Activated T-helper 1 cell treated with anti-CD3 and anti-CD28 coated beads, Interleukin-12 subunit alpha, Interleukin-12 subunit beta, Interleukin-2, Interleukin-4 antibody, amounts not matched to agents 30 ng/mL and 10 ng/mL and 1 ng/mL, durations not matched to agents 14 hours and 24 hours and 36 hours (primary cell): ENCODE measurements around the gene ENTPD5. TPM values are rescaled to one million over a fixed set of nuclear protein-coding genes. Genes with fewer than 3 reads are reported as not detected.
"Not testable (repeated sequence)": the region's sequence is repeated elsewhere in the genome, so short reads cannot be mapped to it uniquely, and the experiment has no call there.

Source experiments
- DNase-seq: peaks from one replicate; pipeline ENCODE4 v3.0.0; 2021; ENCODE audit warnings: low spot score
- H3K27ac Mint-ChIP-seq: one replicate; pipeline ENCODE4 v1.8.0; 2021; ENCODE audit warnings: mild to moderate bottlenecking, mixed read lengths
- H3K27me3 Mint-ChIP-seq: one replicate; pipeline ENCODE4 v1.8.0; 2022; ENCODE audit warnings: mild to moderate bottlenecking, moderate library complexity, mixed read lengths; ENCODE audit not compliant: insufficient read depth
- H3K36me3 Mint-ChIP-seq: one replicate; pipeline ENCODE4 v1.8.0; 2021; ENCODE audit warnings: low read depth, mixed read lengths
- H3K4me1 Mint-ChIP-seq: one replicate; pipeline ENCODE4 v1.8.0; 2021; ENCODE audit warnings: low read depth, mixed read lengths
- H3K4me3 Mint-ChIP-seq: one replicate; pipeline ENCODE4 v1.8.0; 2021; ENCODE audit warnings: mild to moderate bottlenecking, moderate library complexity, mixed read lengths
- H3K9me3 Mint-ChIP-seq: one replicate; pipeline ENCODE4 v1.8.0; 2021; ENCODE audit warnings: mixed read lengths
- intact Hi-C: fragments of 100-400 bp; cut with micrococcal nuclease; formaldehyde crosslinking; loops from one replicate; pipeline ENCODE4 v1.15.1; 2024
- total RNA-seq: library from RNA; stranded (reverse); gene quantifications from 2 replicates; pipeline ENCODE4 v1.2.3, GENCODE V29; 2022

ENTPD5 gene
- total RNA-seq, 1 donor from 2014 or later = 10.7 TPM

- intact Hi-C loops = no loop called here
- Mint-ChIP-seq H3K36me3 (peaks cover 1% of the 10 kb centered on the region), H3K27me3 (no peaks in the 10 kb centered on the region), H3K4me3 (no peak overlapping the region), H3K9me3 (no peaks in the 10 kb centered on the region), H3K4me1 (no peaks in the 10 kb centered on the region), H3K27ac (no peak overlapping the region)
- no peak for DNase-seq
Measured at GRCh38 chr14:73997108-73997943, 21.8 kb downstream of the ENTPD5 start.

GRCh38 chr14:73996731-73997107, 22.4 kb downstream of the ENTPD5 start:
- no peak overlapping the region for H3K27ac Mint-ChIP-seq
- peaks cover 1% of the 10 kb centered on the region for H3K36me3 Mint-ChIP-seq
- no peaks in the 10 kb centered on the region for H3K9me3 Mint-ChIP-seq
- no peaks in the 10 kb centered on the region for H3K27me3 Mint-ChIP-seq
- no peak overlapping the region for H3K4me3 Mint-ChIP-seq
- intact Hi-C loops = no loop called here
- DNase-seq = no peak
- no peaks in the 10 kb centered on the region for H3K4me1 Mint-ChIP-seq

- Mint-ChIP-seq H3K36me3 (peaks cover 1% of the 10 kb centered on the region), H3K27me3 (no peaks in the 10 kb centered on the region), H3K9me3 (no peaks in the 10 kb centered on the region), H3K4me3 (no peak overlapping the region), H3K4me1 (no peaks in the 10 kb centered on the region), H3K27ac (no peak overlapping the region)
- DNase-seq = no peak
- intact Hi-C loops = no loop called here
Measured at GRCh38 chr14:73995977-73996378, 23.1 kb downstream of the ENTPD5 start.

- H3K27ac Mint-ChIP-seq, H3K27me3 Mint-ChIP-seq, H3K4me3 Mint-ChIP-seq, H3K9me3 Mint-ChIP-seq, DNase-seq, intact Hi-C loops, H3K4me1 Mint-ChIP-seq, H3K36me3 Mint-ChIP-seq: not testable (repeated sequence)
Measured at GRCh38 chr14:73994926-73995325, 24.2 kb downstream of the ENTPD5 start.

- Mint-ChIP-seq H3K9me3 (no peaks in the 10 kb centered on the region), H3K4me3 (no peak overlapping the region), H3K4me1 (no peaks in the 10 kb centered on the region), H3K27me3 (no peaks in the 10 kb centered on the region), H3K36me3 (peaks cover 5% of the 10 kb centered on the region), H3K27ac (no peak overlapping the region)
- DNase-seq = no peak
- intact Hi-C loops = no loop called here
Measured at GRCh38 chr14:73991092-73991491, 28.0 kb downstream of the ENTPD5 start.

GRCh38 chr14:73988656-73989055, 30.4 kb downstream of the ENTPD5 start:
- H3K27ac Mint-ChIP-seq, intact Hi-C loops, DNase-seq, H3K9me3 Mint-ChIP-seq, H3K27me3 Mint-ChIP-seq, H3K4me3 Mint-ChIP-seq, H3K4me1 Mint-ChIP-seq: not testable (repeated sequence)
- H3K36me3 Mint-ChIP-seq = peaks cover 15% of the 10 kb centered on the region

- Mint-ChIP-seq H3K9me3 (no peaks in the 10 kb centered on the region), H3K4me3 (no peak overlapping the region), H3K4me1 (no peaks in the 10 kb centered on the region), H3K36me3 (peaks cover 15% of the 10 kb centered on the region), H3K27me3 (no peaks in the 10 kb centered on the region), H3K27ac (no peak overlapping the region)
- intact Hi-C loops = no loop called here
- DNase-seq = no peak
Measured at GRCh38 chr14:73988065-73988464, 31.0 kb downstream of the ENTPD5 start.

- Mint-ChIP-seq H3K36me3 (peaks cover 4% of the 10 kb centered on the region), H3K4me3 (no peak overlapping the region), H3K4me1 (no peaks in the 10 kb centered on the region), H3K27me3 (no peaks in the 10 kb centered on the region), H3K9me3 (no peaks in the 10 kb centered on the region), H3K27ac (no peak overlapping the region)
- no peak for DNase-seq
- intact Hi-C loops = no loop called here
Measured at GRCh38 chr14:73977896-73978295, 41.2 kb downstream of the ENTPD5 start.

- DNase-seq = no peak
- Mint-ChIP-seq H3K27me3 (no peaks in the 10 kb centered on the region), H3K9me3 (no peaks in the 10 kb centered on the region), H3K4me1 (no peaks in the 10 kb centered on the region), H3K27ac (no peak overlapping the region), H3K36me3 (peaks cover 9% of the 10 kb centered on the region), H3K4me3 (no peak overlapping the region)
- intact Hi-C loops = no loop called here
Measured at GRCh38 chr14:73976125-73976524, 43.0 kb downstream of the ENTPD5 start.

- intact Hi-C loops = no loop called here
- H3K4me1 Mint-ChIP-seq = no peaks in the 10 kb centered on the region
- DNase-seq = no peak
- H3K27ac Mint-ChIP-seq = no peak overlapping the region
- peaks cover 9% of the 10 kb centered on the region for H3K36me3 Mint-ChIP-seq
- H3K9me3 Mint-ChIP-seq = no peaks in the 10 kb centered on the region
- no peaks in the 10 kb centered on the region for H3K27me3 Mint-ChIP-seq
- H3K4me3 Mint-ChIP-seq = no peak overlapping the region
Measured at GRCh38 chr14:73973497-73973896, 45.6 kb downstream of the ENTPD5 start.

- Mint-ChIP-seq H3K4me3 (no peak overlapping the region), H3K27me3 (no peaks in the 10 kb centered on the region), H3K9me3 (no peaks in the 10 kb centered on the region), H3K4me1 (no peaks in the 10 kb centered on the region), H3K36me3 (peaks cover 5% of the 10 kb centered on the region), H3K27ac (no peak overlapping the region)
- intact Hi-C loops = no loop called here
- DNase-seq = no peak
Measured at GRCh38 chr14:73968885-73969284, 50.2 kb downstream of the ENTPD5 start.

- Mint-ChIP-seq H3K9me3 (no peaks in the 10 kb centered on the region), H3K36me3 (peaks cover 17% of the 10 kb centered on the region), H3K4me1 (no peaks in the 10 kb centered on the region), H3K27ac (no peak overlapping the region), H3K27me3 (no peaks in the 10 kb centered on the region), H3K4me3 (no peak overlapping the region)
- intact Hi-C loops = no loop called here
- DNase-seq = no peak
Measured at GRCh38 chr14:73965216-73965615, 53.9 kb downstream of the ENTPD5 start.

GRCh38 chr14:73961192-73961591, 57.9 kb downstream of the ENTPD5 start:
- Mint-ChIP-seq H3K4me1 (no peaks in the 10 kb centered on the region), H3K36me3 (peaks cover 19% of the 10 kb centered on the region), H3K9me3 (no peaks in the 10 kb centered on the region), H3K4me3 (no peak overlapping the region), H3K27ac (no peak overlapping the region), H3K27me3 (no peaks in the 10 kb centered on the region)
- intact Hi-C loops = no loop called here
- no peak for DNase-seq

- no peak for DNase-seq
- no peaks in the 10 kb centered on the region for H3K4me1 Mint-ChIP-seq
- H3K4me3 Mint-ChIP-seq = no peak overlapping the region
- H3K9me3 Mint-ChIP-seq = no peaks in the 10 kb centered on the region
- H3K27me3 Mint-ChIP-seq = no peaks in the 10 kb centered on the region
- no peak overlapping the region for H3K27ac Mint-ChIP-seq
- intact Hi-C loops = loop anchor here (10.0 kb wide), 1 partner anchor 214 kb away; no protein-coding TSS in a partner anchor
- H3K36me3 Mint-ChIP-seq = peaks cover 27% of the 10 kb centered on the region
Measured at GRCh38 chr14:73958591-73958990, 60.5 kb downstream of the ENTPD5 start.
